Germinal center (tissue), 1 donor: Measurements from ENCODE around the gene TBATA.

ENCODE experiments used
- DNase-seq: peaks from one replicate; pipeline ENCODE4 v3.0.0; 2012; ENCODE audit warnings: mixed read lengths, low spot score

The TBATA gene

DNA sequence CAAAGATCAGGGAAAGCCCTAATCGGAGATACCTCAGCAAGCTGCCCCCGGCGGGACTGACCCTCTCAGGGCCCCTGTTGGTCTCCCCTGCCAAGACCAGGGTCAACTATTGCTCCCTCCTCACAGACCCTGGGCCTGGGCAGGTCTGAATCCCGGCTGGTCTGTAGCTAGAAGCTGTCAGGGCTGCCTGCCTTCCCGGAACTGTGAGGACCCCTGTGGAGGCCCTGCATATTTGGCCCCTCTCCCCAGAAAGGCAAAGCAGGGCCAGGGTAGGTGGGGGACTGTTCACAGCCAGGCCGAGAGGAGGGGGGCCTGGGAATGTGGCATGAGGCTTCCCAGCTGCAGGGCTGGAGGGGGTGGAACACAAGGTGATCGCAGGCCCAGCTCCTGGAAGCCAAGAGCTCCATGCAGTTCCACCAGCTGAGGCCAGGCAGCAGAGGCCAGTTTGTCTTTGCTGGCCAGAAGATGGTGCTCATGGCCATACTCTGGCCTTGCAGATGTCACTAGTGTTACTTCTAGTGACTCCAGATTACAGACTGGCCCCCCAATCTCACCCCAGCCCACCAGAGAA lies 24.1 kb downstream of the TBATA start:
- DNase-seq: no peak

DNA sequence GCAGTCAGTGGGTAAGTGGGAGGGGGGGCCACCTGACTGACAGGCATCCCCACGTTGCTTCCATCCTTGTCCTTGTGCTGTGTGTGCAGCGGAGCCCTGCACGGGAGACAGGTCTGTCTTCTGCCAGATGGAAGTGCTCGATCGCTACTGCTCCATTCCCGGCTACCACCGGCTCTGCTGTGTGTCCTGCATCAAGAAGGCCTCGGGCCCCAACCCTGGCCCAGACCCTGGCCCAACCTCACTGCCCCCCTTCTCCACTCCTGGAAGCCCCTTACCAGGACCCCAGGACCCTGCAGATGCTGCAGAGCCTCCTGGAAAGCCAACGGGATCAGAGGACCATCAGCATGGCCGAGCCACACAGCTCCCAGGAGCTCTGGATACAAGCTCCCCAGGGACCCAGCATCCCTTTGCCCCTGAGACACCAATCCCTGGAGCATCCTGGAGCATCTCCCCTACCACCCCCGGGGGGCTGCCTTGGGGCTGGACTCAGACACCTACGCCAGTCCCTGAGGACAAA lies 24.8 kb downstream of the TBATA start:
- DNase-seq: no peak

DNA sequence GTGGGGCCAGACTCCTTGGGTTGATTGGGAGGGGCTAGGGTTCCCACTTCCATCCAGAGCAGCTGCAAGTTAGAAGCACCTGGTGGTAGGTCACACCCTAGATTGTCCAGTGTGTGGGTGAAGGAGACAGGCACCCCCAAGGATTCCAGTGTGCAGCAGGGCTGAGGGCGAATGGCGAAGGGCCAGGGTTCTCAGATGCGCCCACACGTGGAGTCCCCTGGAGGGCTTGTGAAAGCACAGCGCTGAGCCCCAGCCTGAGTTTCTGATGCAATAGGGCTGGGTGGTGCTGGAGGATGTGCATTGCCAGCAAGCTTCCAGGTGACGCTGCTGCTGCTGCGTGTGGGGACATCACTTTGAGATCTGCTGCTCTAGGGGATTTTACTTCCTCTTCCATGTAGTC lies 25.4 kb downstream of the TBATA start:
- DNase-seq: no peak

DNA sequence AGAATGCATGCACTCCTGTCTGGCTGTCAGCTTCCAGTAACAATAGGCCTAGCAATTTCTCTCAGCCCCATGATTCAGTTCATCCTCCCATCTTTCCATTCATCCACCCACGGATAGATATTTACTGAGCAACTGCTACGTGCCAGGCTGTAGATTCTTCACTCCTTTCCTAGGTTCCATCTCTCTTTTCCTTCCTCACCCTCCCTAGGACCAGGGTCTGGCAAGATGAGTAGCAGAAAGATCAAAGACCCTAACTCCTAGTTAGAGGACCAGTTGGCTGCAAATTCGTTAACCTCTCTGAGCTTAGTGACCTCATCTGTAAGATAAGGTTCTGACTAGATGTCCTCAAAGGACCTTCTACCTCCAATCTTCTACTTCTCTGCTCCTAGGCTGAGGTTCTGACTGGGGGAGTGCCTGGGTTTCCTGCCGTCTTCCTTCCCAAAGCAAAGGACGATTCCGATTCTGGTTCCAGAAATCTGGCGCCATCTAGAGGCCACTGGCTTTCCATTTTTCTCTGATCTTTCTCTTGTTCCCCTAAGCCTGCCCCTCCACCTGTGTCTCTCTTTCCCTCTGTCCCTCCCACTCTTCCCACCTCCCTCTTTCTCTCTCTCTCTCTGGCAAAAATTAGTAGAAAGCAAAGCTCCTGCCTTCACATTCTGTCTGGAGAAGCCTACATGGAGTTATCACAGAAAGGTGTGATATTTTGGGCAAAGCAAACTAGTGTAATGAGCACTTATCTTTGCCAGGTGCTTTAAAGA lies 26.2 kb downstream of the TBATA start:
- DNase-seq: peak; percentile 51

DNA sequence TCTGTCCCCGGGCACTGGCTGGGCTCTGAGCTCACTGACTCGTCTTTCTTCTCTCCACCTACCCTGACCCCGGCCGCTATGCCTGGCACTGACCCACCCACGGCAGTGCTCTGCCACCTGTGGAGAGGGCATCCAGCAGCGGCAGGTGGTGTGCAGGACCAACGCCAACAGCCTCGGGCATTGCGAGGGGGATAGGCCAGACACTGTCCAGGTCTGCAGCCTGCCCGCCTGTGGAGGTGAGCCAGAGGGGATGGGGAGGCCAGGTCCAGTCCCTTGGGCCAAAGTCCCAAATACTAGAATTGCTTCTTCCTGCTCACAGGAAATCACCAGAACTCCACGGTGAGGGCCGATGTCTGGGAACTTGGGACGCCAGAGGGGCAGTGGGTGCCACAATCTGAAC lies 27.3 kb downstream of the TBATA start:
- DNase-seq: no peak

DNA sequence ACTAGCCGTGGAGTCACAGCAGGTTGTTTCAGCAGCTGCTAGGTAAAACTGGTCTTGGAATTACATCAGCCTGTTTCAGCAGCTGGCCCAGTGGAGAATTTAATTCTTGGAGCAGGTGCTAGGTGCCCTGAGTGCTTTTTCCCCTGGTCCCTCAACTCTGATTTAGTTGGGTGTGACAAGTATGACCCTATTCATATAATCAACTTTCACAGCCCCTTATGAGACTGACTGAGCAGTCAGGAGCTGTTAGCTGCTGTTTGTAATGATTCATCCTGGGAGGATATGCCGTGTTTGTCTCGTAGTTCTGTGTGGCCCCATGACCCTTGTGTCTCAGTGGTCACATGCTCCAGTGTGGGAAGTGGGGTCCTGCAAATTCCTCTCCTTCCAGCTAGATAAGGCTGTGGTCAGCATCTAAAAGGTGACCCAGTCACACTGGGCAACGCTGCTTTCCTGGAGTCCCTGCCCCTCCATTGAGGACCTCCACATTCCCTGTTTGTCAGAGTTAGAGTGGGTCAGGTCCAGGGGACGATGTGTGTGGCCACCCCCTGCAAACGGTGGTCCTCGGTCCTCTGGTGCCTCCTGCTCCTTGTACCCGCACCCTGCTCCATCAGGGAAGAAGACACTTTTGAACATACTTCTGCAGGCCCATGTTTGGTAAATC lies 28.3 kb downstream of the TBATA start:
- no peak for DNase-seq

DNA sequence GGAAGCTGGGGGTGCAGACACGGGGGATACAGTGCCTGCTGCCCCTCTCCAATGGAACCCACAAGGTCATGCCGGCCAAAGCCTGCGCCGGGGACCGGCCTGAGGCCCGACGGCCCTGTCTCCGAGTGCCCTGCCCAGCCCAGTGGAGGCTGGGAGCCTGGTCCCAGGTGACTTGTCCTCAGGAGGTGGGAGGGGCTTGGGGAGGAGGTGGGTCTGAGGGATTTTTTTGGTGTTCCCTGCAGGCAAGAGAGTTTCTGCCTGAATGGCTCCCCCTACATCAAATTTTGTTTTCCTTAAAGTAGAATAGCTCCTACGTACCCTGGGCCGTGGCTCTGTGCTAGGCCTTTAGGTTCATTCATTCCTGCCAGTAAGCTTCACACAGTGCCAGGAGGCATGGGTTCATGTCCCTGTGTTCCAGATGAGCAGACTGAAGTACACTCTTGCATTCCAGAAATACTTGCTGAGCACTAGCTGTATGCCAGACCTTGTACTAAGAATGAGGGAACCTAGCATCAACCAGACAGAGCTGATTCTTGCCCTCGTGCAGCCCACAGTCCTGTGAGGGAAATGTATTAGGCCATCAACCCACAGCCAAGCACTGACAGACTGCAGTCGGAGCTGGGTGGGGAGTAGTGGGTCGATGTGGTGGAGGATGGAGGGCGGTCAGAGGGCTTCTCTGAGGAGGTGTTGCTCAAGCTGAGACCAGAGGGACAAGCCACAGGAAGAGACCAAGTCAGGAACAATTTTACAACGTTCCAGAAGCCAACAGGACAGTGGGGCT lies 31.1 kb downstream of the TBATA start:
- DNase-seq: no peak

DNA sequence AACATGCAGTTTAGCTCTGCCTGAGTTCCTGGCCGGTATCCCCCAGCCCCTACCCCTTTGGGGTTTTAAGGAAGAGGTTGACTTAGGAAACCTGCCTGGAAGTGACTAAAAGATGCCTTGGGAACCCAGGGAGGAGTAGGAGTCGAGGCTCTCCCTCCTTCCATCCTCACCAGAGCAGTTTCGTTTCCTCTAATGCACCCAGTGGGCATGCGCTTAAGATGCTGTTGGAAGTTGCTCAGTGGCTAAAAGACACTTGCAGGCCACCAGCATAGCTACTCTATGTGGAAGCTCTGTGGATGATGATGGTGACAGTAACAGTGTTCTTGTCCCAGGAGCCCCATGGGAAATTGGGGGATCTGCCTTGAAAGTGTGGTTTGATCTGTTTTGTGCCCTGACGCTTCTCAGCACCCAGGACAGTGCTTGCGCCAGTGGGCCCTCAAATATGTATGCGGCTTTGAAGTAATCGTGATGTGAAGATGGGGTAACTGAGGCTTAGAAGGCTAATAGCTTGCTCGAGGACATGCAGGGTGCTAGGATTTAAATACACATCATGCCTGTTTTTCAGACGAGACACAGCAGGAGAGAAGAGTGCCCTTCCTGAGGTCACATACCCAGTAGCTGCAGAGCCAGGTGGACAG lies 32.0 kb downstream of the TBATA start:
- no peak for DNase-seq

DNA sequence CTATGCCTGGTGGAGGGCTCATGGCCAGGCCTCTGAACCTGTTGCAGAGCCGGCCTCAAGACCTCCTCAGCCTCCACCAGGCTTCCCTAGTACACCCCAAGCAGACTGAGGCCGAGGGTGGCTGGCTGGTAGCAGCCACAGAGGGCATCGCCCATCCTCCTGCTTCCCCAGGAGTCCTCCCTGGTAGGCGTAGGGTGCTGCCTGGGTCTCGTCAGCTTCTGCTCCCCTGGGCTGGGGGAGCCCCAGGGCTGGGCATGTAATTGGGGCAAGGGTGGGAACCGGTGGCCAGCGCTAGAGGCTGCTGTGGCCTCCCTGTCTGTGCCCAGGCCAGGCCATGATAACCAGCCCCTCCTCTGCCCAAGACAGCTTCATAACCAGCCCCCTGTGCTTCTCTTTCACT lies 32.6 kb downstream of the TBATA start:
- no peak for DNase-seq

DNA sequence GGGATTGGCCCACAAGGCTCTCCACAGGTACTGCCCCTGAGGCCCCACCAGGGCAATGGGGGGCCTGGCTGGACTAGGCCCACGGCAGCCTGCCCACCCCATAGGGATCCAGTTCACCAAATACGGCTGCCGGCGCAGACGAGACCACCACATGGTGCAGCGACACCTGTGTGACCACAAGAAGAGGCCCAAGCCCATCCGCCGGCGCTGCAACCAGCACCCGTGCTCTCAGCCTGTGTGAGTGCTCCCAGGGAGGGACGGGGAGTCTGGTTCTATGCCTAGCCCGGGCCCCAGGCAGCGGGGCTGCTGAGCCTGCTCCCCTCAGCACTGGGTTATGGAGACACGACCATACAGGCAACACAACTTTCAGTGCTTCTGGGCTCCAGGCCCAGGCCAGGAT lies 33.2 kb downstream of the TBATA start:
- DNase-seq: no peak

DNA sequence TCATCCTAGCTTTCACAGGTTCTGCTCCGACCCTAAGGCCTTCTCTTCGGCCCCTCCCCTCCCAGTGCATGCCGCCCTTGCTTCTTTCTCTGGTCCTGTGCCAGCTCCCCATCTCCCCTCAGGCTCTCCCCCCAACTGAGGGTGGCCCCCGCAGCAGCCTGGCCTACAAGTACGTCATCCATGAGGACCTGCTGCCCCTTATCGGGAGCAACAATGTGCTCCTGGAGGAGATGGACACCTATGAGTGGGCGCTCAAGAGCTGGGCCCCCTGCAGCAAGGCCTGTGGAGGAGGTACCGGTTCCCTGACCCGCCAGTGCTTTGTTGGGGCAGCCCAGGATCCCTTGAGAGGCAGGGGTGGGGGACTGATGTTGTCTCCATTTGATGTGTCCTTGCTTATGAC lies 33.8 kb downstream of the TBATA start:
- no peak for DNase-seq

DNA sequence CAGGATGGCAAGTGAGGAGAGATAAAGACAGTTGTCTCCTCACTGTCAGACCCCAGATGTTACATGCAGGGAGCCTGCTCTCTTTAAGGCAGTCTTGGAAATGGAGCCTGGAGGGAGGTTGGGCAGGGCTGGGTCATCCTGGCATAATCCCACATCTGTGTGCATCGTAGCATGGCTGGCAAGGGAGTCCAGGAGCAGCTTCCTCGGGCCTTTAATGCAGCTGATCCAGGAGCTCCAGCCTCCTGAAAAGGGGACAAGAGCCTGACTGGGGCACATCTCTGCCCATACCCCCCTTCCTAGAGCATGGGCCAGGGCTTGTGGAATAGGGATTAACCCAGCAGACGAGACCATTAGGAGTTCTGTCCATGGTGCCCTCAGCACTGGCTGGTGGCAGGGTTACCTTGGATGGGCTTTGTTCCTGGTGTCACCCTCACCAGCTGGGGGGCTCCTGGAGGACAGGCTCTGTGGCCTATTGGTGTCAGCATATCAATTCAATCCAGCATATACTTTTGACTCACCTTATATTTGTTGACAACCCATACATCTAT lies 34.9 kb downstream of the TBATA start:
- no peak for DNase-seq

DNA sequence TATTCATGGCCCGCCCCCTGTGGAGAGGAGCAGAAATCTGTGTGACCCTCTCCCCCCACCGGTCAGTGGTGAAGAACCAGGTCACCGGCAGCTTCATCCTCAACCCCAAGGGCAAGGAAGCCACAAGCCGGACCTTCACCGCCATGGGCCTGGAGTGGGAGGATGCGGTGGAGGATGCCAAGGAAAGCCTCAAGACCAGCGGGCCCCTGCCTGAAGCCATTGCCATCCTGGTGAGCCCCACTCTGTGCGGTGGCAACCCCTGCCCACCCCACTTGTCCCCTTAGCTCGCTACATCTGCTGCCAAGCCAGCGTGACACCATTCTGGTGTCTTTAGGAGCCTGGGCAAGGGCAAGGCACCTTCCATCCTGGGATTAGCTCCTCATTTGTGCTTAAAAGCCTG lies 35.4 kb downstream of the TBATA start:
- no peak for DNase-seq

DNA sequence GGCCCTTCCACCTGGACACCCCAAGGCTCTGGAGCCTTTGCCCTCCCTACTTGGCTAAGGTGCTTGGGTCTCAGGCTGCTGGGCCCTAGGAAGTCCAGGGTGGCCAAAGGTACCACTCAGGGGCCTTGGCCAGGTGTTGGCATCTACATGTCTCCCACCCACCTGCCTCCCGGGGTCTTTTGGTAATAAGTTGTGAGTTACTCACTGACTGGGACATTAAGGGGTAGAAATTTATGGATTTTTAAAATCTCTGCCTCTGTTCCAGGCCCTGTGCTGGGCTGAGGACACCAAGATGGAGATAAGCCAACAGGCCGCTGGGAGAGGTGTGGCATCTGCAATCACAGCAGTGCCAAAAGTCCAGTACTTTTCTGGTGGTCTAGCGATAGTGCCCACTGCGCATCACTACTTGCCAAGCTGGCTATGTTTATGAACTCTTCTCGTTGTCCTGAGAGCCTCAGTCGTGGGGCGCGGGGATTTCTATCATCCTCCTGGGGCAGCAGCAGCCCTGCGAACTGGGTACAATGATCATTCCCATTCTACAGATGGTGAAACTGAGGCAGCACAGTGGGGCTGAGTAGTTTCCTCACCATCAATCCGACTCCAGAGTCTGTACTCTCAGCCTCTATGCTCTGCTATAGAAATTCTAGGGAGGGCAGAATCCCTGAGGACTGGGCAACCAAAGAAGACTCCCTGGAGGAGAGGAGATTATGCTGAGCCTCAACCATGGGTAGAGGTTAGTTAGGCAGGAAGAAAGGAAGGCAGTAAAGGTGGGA lies 36.2 kb downstream of the TBATA start:
- no peak for DNase-seq

DNA sequence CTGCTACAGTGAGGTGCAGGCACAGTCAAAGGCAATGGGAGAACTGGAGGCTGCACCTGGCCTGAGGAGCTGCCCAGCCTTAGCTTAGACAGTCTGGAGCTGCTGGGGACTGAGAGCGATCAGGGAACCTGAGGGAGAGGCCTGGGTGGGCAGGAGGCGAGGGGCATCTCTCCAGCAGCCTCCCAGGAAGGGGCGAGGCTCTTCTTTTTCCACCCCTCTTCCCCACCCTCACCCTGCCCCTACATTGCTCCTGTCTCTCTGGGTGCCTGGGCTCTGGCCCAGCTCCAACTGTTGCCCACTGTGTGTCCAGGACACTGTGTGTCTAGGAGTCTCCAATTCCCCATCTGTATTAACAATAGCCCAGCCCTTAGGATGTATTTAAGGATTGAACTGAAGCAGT lies 36.9 kb downstream of the TBATA start:
- no peak for DNase-seq

DNA sequence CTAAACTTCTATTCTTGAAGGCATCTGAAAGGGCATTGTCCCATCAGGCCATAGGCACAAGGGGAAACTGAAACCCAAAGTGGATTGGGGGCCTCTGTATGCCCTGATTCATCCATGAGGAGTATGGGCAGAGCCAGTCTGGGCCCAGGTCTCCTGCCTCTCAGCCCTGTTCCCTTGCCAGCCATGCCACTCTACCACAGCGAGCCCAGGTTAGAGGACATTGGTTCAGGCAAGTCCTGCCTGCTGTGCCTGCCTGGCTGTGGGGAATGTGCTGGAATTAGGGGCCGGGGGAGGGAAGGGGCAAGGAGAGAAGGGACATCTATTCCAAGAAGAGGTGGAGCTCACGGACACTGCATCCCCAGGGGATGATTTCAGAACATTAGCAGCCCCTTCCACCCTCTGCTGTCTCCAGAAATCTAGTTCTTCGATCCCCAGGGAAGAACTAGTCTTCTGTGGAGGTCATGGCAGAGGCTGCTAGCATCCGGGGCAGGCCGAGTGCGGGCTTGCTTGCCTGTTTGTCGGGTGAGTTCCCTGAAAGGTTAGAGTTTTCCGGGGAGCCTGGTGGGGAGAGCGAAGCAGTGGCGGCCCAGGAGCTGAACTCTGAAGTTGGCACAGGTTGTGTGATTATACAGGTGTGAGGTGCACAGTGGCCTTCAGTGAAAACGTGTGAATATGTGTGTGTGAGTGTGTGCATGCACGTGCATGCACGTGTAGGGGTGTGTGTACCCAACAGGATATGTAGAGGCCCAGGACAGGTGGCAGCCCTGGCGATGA lies 37.8 kb downstream of the TBATA start:
- DNase-seq: no peak

DNA sequence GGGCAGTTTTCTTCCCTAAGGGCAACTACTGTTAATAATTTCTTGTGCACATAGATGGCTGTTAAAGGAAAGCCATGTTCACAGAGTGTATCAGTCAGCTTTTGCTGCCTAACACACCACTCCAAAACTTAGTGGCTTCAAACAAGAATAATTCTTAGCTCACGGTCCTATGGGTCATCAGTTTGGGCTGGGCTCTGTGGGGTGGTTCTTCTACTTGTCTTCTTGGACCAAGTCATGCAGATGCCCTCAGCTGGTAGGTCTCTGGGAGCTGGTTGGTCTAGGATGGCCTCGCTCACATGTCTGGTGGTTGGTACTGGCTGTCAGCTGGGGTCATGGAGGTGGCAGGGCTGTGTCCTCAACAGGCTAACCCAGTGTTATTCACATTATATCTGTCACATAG lies 39.6 kb downstream of the TBATA start:
- DNase-seq: no peak

DNA sequence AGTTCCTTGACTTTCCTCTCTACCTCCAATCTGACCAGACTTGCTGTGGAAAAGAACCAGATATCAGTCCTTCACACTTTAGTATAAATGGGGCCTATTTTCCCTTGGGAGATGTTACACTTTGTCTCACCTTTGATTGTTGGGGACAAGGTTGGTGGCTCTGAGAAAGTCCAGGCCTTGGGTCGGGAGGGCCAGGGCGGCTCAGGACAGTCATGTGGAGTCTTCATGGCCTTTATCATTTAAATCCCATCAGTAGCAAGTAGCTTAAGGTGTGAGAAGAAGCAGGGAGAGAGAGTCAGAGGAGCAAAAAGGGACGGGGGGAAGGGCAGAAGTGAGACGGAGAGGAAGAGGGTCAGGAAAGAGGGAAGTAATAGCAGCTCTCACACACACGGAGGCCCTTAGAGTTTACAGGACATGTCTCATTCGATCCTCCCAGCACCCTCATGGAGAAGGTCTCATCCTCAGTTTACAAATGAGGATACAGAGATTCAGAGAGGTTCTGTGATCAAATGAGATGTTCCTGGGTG lies 40.5 kb downstream of the TBATA start:
- DNase-seq: no peak

DNA sequence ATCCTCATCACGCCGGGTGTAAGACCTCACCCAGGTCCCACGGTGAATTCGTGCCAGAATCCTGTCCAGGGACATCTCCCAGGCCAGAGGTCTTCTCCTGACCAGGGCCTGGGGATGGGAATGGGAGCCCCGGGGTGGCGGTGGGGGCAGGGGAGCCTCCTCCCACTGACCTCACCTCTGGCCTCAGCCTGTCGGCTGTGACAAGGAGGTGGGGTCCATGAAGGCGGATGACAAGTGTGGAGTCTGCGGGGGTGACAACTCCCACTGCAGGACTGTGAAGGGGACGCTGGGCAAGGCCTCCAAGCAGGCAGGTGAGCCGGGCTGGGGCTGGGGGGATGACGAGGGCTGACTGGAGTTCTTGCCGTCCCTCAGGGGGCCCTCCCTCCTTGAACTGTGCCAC lies 41.3 kb downstream of the TBATA start:
- no peak for DNase-seq

DNA sequence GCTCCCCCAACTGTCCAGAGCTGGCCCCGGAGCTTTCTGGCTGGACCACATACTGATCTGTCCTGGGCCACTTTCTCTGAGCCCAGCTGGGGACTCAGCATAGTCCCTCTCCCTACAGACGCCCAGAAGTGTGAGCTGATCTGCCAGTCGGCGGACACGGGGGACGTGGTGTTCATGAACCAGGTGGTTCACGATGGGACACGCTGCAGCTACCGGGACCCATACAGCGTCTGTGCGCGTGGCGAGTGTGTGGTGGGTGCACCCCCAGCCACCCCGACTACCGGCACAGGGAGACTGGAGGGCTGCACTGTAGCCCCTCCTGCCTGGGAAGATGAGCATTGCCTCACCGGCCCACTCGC lies 41.8 kb downstream of the TBATA start:
- no peak for DNase-seq
